ENCODE data around the gene NME7. TPM values are rescaled to one million over a fixed set of nuclear protein-coding genes. Genes with fewer than 3 reads are reported as not detected.
A peak's percentile ranks its signal among the peaks of the same experiment; 100 is the strongest.

The NME7 gene
- total RNA-seq, 1 experiment from 2014 or later, result 21.8 TPM

GRCh38 chr1:169367686-169368405, at the start of gene NME7, which contains the start of gene BLZF1 (continued):
- TF ChIP-seq CTCF (IDR thresholded peaks at IDR 0.05 in 2 of 3, conservative IDR thresholded peaks at IDR 0.05 in 1 of 3; ENCODE audit: borderline replicate concordance in 1 of 3, insufficient read depth in 1 of 3, low read depth in 2 of 3, low read length in 2 of 3) (no peak), MAX (IDR thresholded peaks at IDR 0.05) (peak; percentile 89), ZFX (IDR thresholded peaks at IDR 0.05) (no peak)

GRCh38 chr1:169414952-169415351, 47.4 kb upstream of the NME7 start:
- Histone ChIP-seq H3K9ac (ENCODE audit: low read length) (no peak overlapping the region), H3K27ac (ENCODE audit: low read depth, low read length) (no peak overlapping the region), H4K20me1 (ENCODE audit: insufficient read depth) (no peaks in the 10 kb centered on the region), H3K4me2 (ENCODE audit: low read length) (no peak overlapping the region), H3K9me2 (ENCODE audit: insufficient read depth) (no peaks in the 10 kb centered on the region), H3K27me3 (ENCODE audit: insufficient read depth, low read length) (no peaks in the 10 kb centered on the region), H3K4me1 (ENCODE audit: control insufficient read depth in 1 of 2, insufficient read depth in 2 of 2, low read length in 2 of 2) (no peaks in the 10 kb centered on the region), H3K79me2 (ENCODE audit: insufficient read depth, low read length) (no peaks in the 10 kb centered on the region), H3K4me3 (replicated peaks in 1 of 2; ENCODE audit: low read depth in 1 of 2, low read length in 2 of 2) (no peak overlapping the region), H2AFZ (ENCODE audit: low read depth, low read length, poor library complexity, severe bottlenecking) (no peak overlapping the region), H3K36me3 (ENCODE audit: control insufficient read depth in 1 of 2, insufficient read depth in 2 of 2, low read length in 2 of 2) (no peaks in the 10 kb centered on the region), H3K9me3 (ENCODE audit: control insufficient read depth in 1 of 2, insufficient read depth in 1 of 2, low read depth in 1 of 2, low read length in 2 of 2) (no peaks in the 10 kb centered on the region)
- ChIA-PET RAD21 (ENCODE audit: low non-redundant PET in 1 of 2, low total read pairs in 2 of 2, uncharacterized antibody in 2 of 2, unreplicated experiment in 2 of 2) (no interaction called here), POLR2A (no interaction called here), CTCF (no interaction called here)
- no TSS peak for BruUV-seq (replicated peaks)
- ATAC-seq (no peak), DNase-seq (ENCODE audit: low read depth, low spot score) (no peak)
- intact Hi-C loops (cut with micrococcal nuclease), result no loop called here
- no peak for TF ChIP-seq POLR2AphosphoS5 (IDR thresholded peaks at IDR 0.05; ENCODE audit: low read depth, low read length)
- no peak for TF ChIP-seq CBX3 (IDR thresholded peaks at IDR 0.05; ENCODE audit: low read depth)
- TF ChIP-seq MAX (IDR thresholded peaks at IDR 0.05), result no peak
- TF ChIP-seq POLR2A (IDR thresholded peaks at IDR 0.05; ENCODE audit: borderline replicate concordance, extremely low read depth, insufficient read depth, insufficient read length), result no peak
- no peak for TF ChIP-seq ZFX (IDR thresholded peaks at IDR 0.05)
- TF ChIP-seq YY1 (IDR thresholded peaks at IDR 0.05; ENCODE audit: extremely low read depth, insufficient replicate concordance, low read depth, low read length), result no peak
- no peak for TF ChIP-seq JUND (IDR thresholded peaks at IDR 0.05)
- TF ChIP-seq SP1 (IDR thresholded peaks at IDR 0.05; ENCODE audit: low read depth), result no peak
- TF ChIP-seq RAD21 (IDR thresholded peaks at IDR 0.05; ENCODE audit: low read depth), result no peak
- no peak for TF ChIP-seq CEBPB (IDR thresholded peaks at IDR 0.05; ENCODE audit: low read depth)
- no peak for TF ChIP-seq FOSL1 (IDR thresholded peaks at IDR 0.05; ENCODE audit: low read depth)
- TF ChIP-seq TCF7L2 (IDR thresholded peaks at IDR 0.05; ENCODE audit: borderline replicate concordance, extremely low read depth, insufficient read depth, insufficient read length), result no peak
- TF ChIP-seq ATF3 (IDR thresholded peaks at IDR 0.05), result no peak
- TF ChIP-seq SIN3A (IDR thresholded peaks at IDR 0.05; ENCODE audit: low read depth), result no peak
- TF ChIP-seq ZNF274 (IDR thresholded peaks at IDR 0.05; ENCODE audit: low read depth, low read length), result no peak
- no peak for TF ChIP-seq CTCF (IDR thresholded peaks at IDR 0.05 in 2 of 3, conservative IDR thresholded peaks at IDR 0.05 in 1 of 3; ENCODE audit: borderline replicate concordance in 1 of 3, insufficient read depth in 1 of 3, low read depth in 2 of 3, low read length in 2 of 3)
- TF ChIP-seq EGR1 (IDR thresholded peaks at IDR 0.05; ENCODE audit: low read depth), result no peak
